ENCODE measurements around the gene GOLIM4. TPM values are rescaled to one million over a fixed set of nuclear protein-coding genes. Genes with fewer than 3 reads are reported as not detected.
A peak's percentile ranks its signal among the peaks of the same experiment; 100 is the strongest.

Gene GOLIM4
- polyA plus RNA-seq, 1 experiment: 35.1 TPM

DNA sequence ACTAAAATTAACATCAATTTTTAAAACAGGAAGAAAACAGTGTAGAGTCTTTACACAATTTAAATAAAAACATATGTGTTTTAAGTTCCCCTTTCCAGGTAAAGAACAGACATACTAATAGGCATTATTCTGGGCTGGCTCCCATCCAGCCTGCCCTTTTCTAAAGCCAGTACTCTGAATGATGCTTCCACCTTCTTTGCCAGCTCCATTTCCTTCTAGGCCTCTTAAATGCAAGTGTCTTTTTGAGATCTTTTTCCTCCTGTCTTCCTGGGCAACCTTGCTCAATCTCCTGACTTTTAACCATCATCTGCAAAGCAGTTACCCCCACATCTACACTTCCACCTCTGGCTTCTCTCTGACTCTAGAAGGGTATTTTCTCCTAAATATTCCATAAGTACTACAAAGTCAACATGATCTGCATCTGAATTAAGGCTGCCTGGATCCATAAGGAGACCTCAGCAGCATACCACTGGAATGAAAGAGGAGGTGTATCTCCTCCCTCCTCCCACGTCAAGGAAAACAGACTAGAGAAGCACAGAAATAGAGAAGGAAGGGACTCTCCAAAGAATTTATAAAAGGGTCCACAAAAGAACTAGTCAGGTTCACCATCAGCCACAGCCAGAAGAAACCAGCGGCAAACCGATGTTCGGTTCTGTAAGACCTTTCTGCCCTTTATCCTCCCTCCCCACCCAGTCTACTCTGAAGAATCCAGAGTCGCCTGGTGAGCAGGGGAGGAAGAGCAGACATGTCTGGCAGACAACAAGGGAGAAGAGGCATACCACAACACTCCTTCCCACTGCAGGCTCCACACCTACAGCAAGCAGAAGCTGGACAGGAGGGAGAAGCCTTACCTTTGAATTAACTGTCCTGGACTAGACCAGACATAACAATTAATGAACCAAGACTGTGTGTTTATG is 47.1 kb downstream of the GOLIM4 start:
- Histone ChIP-seq H3K27me3 (ENCODE audit: control insufficient read depth, insufficient read depth, low read length) (no peaks in the 10 kb centered on the region), H3K4me3 (ENCODE audit: low read depth, low read length) (no peak overlapping the region), H3K36me3 (ENCODE audit: control insufficient read depth, insufficient read depth, low read length) (no peaks in the 10 kb centered on the region)
- TF ChIP-seq, protein P1, sequence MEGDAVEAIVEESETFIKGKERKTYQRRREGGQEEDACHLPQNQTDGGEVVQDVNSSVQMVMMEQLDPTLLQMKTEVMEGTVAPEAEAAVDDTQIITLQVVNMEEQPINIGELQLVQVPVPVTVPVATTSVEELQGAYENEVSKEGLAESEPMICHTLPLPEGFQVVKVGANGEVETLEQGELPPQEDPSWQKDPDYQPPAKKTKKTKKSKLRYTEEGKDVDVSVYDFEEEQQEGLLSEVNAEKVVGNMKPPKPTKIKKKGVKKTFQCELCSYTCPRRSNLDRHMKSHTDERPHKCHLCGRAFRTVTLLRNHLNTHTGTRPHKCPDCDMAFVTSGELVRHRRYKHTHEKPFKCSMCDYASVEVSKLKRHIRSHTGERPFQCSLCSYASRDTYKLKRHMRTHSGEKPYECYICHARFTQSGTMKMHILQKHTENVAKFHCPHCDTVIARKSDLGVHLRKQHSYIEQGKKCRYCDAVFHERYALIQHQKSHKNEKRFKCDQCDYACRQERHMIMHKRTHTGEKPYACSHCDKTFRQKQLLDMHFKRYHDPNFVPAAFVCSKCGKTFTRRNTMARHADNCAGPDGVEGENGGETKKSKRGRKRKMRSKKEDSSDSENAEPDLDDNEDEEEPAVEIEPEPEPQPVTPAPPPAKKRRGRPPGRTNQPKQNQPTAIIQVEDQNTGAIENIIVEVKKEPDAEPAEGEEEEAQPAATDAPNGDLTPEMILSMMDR (IDR thresholded peaks at IDR 0.05; ENCODE audit: insufficient read depth, low read depth, low read length): no peak
- POLR2A ChIA-PET: no interaction called here
- DNase-seq (ENCODE audit: low read depth): no peak
- CTCF ChIA-PET: interaction anchor here (0.7 to 9.8 kb wide), 12 partner anchors 9 to 1284 kb away, joined by 3 to 217 read pairs (median 4); no protein-coding TSS in a partner anchor

DNA sequence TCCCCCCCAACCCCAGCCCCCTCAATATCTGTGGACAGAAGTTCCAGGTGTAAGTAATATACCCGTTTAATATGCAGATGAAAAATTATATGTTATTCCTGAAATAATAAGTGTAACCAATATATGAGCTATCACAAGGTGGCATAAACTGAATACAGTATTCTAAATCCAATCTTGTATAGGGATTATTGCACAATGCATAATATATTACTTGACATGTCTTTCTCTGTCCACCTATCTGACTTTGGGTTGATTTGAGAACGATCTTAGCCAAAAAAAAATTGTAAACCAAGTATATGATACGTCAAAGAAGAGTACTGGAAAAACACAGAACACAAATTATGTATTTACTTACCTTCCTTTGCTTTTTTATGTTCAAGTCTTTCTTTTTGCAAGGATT is 47.8 kb downstream of the GOLIM4 start:
- no peak for DNase-seq (ENCODE audit: low read depth)
- ChIA-PET POLR2A (interaction anchor here (0.7 kb wide), 1 partner anchor 153 kb away, joined by 4 read pairs; no protein-coding TSS in a partner anchor), CTCF (interaction anchor here (0.7 to 9.8 kb wide), 13 partner anchors 16 to 1283 kb away, joined by 3 to 217 read pairs (median 4); no protein-coding TSS in a partner anchor)
- H3K4me3 ChIP-seq (ENCODE audit: low read depth, low read length): no peak overlapping the region
- H3K36me3 ChIP-seq (ENCODE audit: control insufficient read depth, insufficient read depth, low read length): peaks cover 2% of the 10 kb centered on the region; the same call in 1 of the 2 replicates
- no peaks in the 10 kb centered on the region for H3K27me3 ChIP-seq (ENCODE audit: control insufficient read depth, insufficient read depth, low read length)
- TF ChIP-seq, protein P1 (IDR thresholded peaks at IDR 0.05; ENCODE audit: insufficient read depth, low read depth, low read length): no peak

DNA sequence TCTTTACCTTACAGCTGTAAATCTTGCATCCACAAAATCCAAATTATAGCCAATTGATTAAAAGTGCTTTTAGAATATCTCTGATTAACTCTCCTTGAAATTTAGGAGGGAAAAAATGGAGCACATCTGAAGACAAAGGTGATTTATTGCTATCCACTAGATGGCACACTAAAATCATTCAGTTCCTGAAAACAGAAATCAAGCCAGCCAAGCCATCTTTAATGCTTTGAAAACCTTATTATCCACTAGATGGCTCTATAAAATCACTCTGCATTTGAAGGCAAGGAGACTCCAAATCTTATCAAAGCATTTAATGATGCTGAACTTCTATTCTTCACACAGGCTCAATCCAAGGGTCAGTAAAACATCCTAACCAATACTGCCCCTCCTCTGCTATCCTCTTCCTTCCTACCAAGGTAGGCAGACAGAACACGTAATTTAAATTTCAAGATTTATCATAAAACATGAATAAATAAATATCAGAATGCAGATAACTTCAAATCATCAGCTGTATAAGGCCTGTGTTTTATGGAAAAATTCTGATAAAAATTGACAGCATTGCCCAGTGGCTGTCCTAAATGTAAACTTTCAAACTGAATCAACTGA is 48.4 kb downstream of the GOLIM4 start:
- H3K36me3 ChIP-seq (ENCODE audit: control insufficient read depth, insufficient read depth, low read length): peaks cover 2% of the 10 kb centered on the region; the same call in 1 of the 2 replicates
- peak; percentile 52 for DNase-seq (ENCODE audit: low read depth)
- ChIA-PET POLR2A (interaction anchor here (0.7 kb wide), 1 partner anchor 153 kb away, joined by 4 read pairs; no protein-coding TSS in a partner anchor), CTCF (interaction anchor here (0.6 to 9.8 kb wide), 19 partner anchors 10 to 130 kb away, joined by 3 to 217 read pairs (median 4); no protein-coding TSS in a partner anchor)
- no peak overlapping the region for H3K4me3 ChIP-seq (ENCODE audit: low read depth, low read length)
- TF ChIP-seq, protein P1 (IDR thresholded peaks at IDR 0.05; ENCODE audit: insufficient read depth, low read depth, low read length): peak; percentile 71
- H3K27me3 ChIP-seq (ENCODE audit: control insufficient read depth, insufficient read depth, low read length): no peaks in the 10 kb centered on the region

DNA sequence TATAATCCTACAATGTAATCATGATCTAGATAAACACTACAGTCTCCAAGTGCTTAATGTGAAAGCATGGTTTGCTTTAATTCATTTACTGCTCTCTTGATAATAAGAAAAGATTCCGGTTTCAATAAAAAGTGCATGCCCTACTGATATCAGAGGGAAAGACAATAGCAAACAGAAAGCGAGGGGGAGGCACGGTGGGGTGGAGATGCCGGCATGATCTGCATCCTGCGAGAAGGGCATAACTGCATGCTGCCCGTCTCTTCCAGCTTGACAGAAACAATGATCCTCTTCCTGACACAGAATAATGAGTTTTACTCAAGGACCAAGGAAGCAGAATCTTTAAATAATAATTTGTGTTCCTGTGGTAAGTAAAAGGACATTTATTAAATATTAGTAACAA is 51.7 kb downstream of the GOLIM4 start:
- DNase-seq (ENCODE audit: low read depth): no peak
- ChIA-PET CTCF (interaction anchor here (9.8 kb wide), 1 partner anchor 118 kb away, joined by 217 read pairs; no protein-coding TSS in a partner anchor), POLR2A (no interaction called here)
- H3K36me3 ChIP-seq (ENCODE audit: control insufficient read depth, insufficient read depth, low read length): peaks cover 2% of the 10 kb centered on the region; the same call in 1 of the 2 replicates
- H3K4me3 ChIP-seq (ENCODE audit: low read depth, low read length): no peak overlapping the region
- TF ChIP-seq, protein P1 (IDR thresholded peaks at IDR 0.05; ENCODE audit: insufficient read depth, low read depth, low read length): no peak
- no peaks in the 10 kb centered on the region for H3K27me3 ChIP-seq (ENCODE audit: control insufficient read depth, insufficient read depth, low read length)

Data from BJ (cell line).